ENCODE measurements around the gene HDAC8.
"Not testable (repeated sequence)": the region's sequence is repeated elsewhere in the genome, so short reads cannot be mapped to it uniquely, and the experiment has no call there.

The HDAC8 gene

DNA sequence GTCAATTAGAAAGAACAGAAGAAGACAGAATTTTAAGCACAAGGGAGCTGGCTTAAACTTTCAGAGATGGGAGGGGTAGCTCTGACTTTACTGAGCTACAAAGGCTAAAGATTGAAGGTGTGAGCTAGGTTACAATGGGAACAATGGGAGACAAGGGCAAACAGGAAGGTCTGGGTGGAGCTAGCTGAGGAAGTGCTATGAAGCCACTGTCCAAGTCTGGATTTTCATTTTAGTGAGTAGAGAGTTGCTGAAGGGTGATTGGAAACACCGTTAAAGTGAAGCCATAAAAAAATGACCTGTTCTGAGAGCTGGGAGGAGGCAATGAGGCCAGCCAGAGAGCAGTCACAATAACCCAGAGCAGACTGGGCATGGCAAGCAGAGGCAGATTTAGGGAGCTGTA, 162.7 kb downstream of the HDAC8 start:
- no peak for TF ChIP-seq CTCF (IDR thresholded peaks at IDR 0.05; ENCODE audit: control extremely low read depth, extremely low read depth, low read depth, missing control alignments)
- POLR2A ChIA-PET = no interaction called here

DNA sequence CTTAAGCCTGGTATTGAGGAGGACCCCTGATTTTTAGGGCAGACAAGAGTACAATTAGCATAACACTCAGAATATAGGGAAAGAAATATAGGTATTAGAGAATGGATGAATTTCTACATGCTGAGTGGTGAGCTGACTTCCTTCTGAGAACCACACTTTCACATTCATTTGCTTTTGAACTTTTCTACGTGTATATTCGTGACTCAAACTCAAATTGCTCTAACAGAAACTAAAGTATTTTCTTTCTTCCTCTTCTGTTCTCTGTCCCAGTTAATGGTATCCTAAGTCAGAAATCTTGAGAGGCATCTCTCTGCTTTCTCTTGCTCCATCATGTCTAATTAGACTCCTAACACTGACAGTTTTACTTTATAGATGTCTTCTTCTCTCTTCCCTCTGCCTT, 163.8 kb downstream of the HDAC8 start:
- ChIA-PET CTCF (interaction anchor here (1.5 kb wide), 1 partner anchor 132 kb away, joined by 3 read pairs; the partner anchor contains the start of gene RPS4X), POLR2A (no interaction called here)
- DNase-seq (ENCODE audit: extremely low spot score) = peak; percentile 7
- TF ChIP-seq CTCF (IDR thresholded peaks at IDR 0.05; ENCODE audit: control extremely low read depth, extremely low read depth, low read depth, missing control alignments) = no peak

More for the DNA sequence above, 162.7 kb downstream of the HDAC8 start:
- CTCF ChIA-PET = interaction anchor here (1.3 to 1.5 kb wide), 2 partner anchors 25 to 133 kb away, joined by 3 read pairs; partner anchors contain the start of gene RPS4X
- no peak for DNase-seq (ENCODE audit: extremely low spot score)

DNA sequence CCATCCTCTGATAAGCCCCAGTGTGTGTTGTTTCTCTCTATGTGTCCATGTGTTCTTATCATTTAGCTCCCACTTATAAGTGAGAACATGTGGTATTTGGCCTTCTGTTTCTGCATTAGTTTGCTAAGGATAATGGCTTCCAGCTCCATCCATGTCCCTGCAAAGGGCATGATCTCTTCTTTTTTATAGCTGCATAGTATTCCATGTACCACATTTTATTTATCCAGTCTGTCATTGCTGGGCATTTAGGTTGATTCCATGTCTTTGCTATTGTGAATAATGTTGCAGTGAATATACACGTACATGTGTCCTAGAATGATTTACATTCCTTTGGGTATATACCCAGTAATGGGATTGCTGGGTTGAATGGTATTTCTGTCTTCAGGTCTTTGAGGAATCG, 167.5 kb downstream of the HDAC8 start:
- DNase-seq (ENCODE audit: extremely low spot score); POLR2A ChIA-PET; CTCF ChIA-PET: not testable (repeated sequence)

GRCh38 chrX:72402614-72403013, 170.0 kb downstream of the HDAC8 start:
- POLR2A ChIA-PET = no interaction called here
- no peak for TF ChIP-seq CTCF (IDR thresholded peaks at IDR 0.05; ENCODE audit: control extremely low read depth, extremely low read depth, low read depth, missing control alignments)
- CTCF ChIA-PET = no interaction called here
- no peak for DNase-seq (ENCODE audit: extremely low spot score)

DNA sequence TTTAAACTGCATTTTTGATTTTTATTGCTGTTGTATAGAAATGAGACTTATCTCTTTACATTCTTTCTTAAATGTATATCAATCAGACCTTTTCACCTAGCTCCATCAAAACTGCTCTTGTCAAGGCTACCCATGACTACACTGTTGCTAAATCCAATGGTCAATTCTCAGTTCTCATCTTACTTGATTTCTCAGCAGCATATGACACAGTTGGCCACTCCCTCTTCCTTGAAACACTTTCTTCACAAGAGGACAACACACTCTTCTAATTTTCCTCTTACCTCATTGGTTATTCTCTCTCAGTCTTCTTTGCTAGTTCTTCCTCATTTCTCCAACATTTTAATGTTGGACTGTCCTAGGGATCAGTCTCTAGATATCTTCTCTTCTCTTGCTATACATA, 172.8 kb downstream of the HDAC8 start:
- no peak for DNase-seq (ENCODE audit: extremely low spot score)
- POLR2A ChIA-PET = no interaction called here
- TF ChIP-seq CTCF (IDR thresholded peaks at IDR 0.05; ENCODE audit: control extremely low read depth, extremely low read depth, low read depth, missing control alignments) = no peak
- CTCF ChIA-PET = no interaction called here

GRCh38 chrX:72396117-72396516, 176.5 kb downstream of the HDAC8 start:
- POLR2A ChIA-PET = no interaction called here

GRCh38 chrX:72395237-72395636, 177.4 kb downstream of the HDAC8 start:
- CTCF ChIA-PET = no interaction called here
- no peak for DNase-seq (ENCODE audit: extremely low spot score)
- POLR2A ChIA-PET = no interaction called here
- no peak for TF ChIP-seq CTCF (IDR thresholded peaks at IDR 0.05; ENCODE audit: control extremely low read depth, extremely low read depth, low read depth, missing control alignments)

More at GRCh38 chrX:72396117-72396516, 176.5 kb downstream of the HDAC8 start:
- no peak for DNase-seq (ENCODE audit: extremely low spot score)
- CTCF ChIA-PET = no interaction called here
- no peak for TF ChIP-seq CTCF (IDR thresholded peaks at IDR 0.05; ENCODE audit: control extremely low read depth, extremely low read depth, low read depth, missing control alignments)
